Measurements from ENCODE around the gene JPT2.

JPT2 gene

DNA sequence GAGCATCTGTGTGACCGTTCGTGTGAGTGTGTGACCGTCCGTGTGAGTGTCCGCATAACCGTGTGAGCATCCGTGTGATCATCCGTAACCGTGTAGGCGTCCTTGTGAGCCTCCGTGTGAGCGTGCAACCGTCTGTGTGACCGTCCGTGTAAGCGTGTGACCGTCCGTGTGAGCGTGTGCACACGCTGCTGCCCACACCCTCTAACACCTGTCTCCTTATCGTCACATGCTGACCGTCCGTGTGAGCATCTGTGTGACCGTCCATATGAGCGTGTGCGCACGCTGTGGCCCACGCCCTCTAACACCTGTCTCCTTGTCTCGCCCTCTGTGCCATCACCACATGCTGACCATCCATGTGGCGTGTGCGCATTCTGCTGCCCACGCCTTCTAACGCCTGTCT lies 62.2 kb downstream of the JPT2 start:
- H3K9me3 Mint-ChIP-seq, result no peaks in the 10 kb centered on the region
- H3K4me1 Mint-ChIP-seq (ENCODE audit: low read depth), result no peaks in the 10 kb centered on the region
- peaks cover 21% of the 10 kb centered on the region for H3K36me3 Mint-ChIP-seq (ENCODE audit: low read depth)
- H3K27me3 Mint-ChIP-seq, result no peaks in the 10 kb centered on the region
- no peak for DNase-seq
- H3K27ac Mint-ChIP-seq, result no peak overlapping the region
- H3K4me3 Mint-ChIP-seq, result no peak overlapping the region

DNA sequence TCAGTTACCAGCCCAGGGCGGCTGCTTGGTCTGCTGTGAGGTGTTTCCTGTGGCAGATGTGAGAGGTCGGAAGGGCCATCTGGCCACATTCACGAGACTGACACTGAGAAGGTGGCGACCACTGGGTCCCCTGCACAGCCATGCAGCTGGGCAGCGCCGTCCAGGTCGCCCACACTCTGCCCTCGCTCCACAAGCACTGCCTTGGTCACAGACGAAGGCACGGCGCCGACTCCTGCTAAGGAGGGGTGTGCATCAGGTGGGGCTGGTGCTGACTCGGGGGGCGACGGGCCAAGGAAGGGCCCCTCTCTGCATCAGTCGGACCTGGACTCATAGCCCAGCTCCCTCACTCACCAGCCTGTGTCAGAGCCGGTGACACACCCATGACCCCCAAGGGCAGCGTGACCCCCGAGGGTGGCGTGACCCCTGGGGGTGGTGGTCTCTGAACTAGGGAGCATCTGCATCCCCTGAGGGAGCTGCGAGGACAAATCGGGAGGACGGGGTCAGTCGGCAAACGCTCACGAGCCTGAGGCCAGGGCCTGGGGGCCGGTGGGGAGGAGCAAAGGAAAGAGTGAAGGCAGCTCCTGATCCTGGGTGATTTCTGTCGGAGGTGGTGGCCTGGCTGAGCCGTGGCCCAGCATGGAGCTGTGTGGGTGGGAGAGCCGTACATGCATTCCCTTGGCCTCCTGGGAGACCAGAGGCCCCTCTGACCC lies 62.9 kb downstream of the JPT2 start:
- Mint-ChIP-seq H3K36me3 (ENCODE audit: low read depth) (peaks cover 28% of the 10 kb centered on the region), H3K4me3 (no peak overlapping the region), H3K9me3 (no peaks in the 10 kb centered on the region), H3K27me3 (no peaks in the 10 kb centered on the region), H3K4me1 (ENCODE audit: low read depth) (no peaks in the 10 kb centered on the region), H3K27ac (no peak overlapping the region)
- no peak for DNase-seq

- Mint-ChIP-seq H3K9me3 (no peaks in the 10 kb centered on the region), H3K4me1 (ENCODE audit: low read depth) (no peaks in the 10 kb centered on the region), H3K27ac (no peak overlapping the region), H3K27me3 (no peaks in the 10 kb centered on the region), H3K4me3 (no peak overlapping the region), H3K36me3 (ENCODE audit: low read depth) (peaks cover 33% of the 10 kb centered on the region)
- DNase-seq, result no peak
Measured at GRCh38 chr16:1741553-1742165, 63.6 kb downstream of the JPT2 start.

DNA sequence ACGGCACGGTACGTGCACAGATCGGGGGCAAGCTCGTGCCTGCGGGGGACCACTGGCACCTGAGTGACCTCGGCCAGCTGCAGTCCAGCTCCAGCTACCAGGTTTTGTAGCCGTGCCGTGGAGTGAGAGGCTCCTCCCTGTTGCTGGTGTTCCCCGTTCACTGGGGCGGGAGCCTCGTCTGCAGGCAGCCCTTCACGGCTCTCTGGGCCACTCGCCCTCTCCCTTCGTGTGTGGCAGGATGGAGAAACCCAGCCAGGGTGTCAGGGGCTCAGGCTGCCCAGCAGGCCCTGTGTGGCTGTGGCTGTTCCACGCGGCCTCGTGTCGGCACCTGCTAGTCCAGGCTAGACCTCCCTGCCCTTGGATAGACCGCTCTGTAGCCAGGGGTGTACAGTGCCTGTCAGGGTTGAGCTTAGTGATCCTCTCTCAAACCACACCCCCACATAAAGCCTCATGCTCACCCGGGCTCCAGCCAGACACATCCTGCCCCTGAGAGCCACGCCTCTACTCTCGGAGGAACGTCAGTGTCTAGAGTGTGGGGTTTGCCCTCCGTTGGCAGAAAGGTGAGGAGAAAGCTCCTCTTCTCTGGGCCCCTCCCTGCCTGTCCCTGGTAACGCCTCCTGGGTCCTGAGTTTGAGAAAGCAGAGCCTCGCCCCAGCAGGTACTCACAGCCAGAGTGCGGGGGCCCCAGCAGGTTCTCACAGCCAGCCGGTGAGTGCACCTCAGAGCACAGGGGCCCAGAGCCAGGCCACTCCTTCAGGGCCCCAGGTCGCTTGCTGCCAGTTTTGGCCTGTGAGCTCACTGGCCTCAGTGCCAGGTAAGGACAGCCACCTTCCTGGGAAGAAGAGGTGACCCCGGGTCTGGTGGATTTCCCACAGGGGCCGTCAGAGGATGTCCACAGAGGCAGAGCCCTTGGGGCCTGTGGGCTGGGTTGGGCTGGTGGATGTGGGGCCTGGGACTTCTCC lies 65.6 kb downstream of the JPT2 start:
- Mint-ChIP-seq H3K36me3 (ENCODE audit: low read depth) (peaks cover 50% of the 10 kb centered on the region), H3K9me3 (no peaks in the 10 kb centered on the region), H3K4me1 (ENCODE audit: low read depth) (no peaks in the 10 kb centered on the region), H3K27me3 (no peaks in the 10 kb centered on the region), H3K4me3 (no peak overlapping the region), H3K27ac (no peak overlapping the region)
- DNase-seq, result no peak

DNA sequence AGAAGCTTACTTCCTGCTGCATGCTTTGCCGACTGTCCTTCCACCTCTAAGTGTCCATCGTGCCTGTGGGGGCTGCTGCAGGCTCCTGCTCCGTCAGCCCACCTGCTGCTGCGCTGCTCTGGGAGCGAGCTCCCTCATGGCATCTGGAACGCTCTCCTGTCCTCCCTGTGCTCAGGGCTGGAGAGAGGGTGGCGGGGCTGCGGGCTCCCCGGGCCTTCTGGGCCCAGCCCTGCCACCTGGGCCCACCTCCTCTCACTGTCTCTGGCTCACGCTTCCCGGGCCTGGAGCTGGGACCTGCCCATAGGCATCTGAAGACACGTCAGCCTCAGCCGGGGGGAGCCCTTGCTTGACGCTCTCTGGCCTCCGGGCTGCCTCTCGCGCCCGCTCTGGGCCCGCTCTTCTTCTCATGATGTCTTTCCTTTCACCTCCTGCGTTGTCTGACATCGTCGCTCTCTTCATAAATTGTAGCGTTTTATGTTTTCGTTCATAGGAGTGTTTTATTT lies 66.3 kb downstream of the JPT2 start:
- no peak overlapping the region for H3K4me3 Mint-ChIP-seq
- no peaks in the 10 kb centered on the region for H3K27me3 Mint-ChIP-seq
- H3K9me3 Mint-ChIP-seq, result no peaks in the 10 kb centered on the region
- no peaks in the 10 kb centered on the region for H3K4me1 Mint-ChIP-seq (ENCODE audit: low read depth)
- peaks cover 57% of the 10 kb centered on the region for H3K36me3 Mint-ChIP-seq (ENCODE audit: low read depth)
- no peak for DNase-seq
- H3K27ac Mint-ChIP-seq, result no peak overlapping the region

DNA sequence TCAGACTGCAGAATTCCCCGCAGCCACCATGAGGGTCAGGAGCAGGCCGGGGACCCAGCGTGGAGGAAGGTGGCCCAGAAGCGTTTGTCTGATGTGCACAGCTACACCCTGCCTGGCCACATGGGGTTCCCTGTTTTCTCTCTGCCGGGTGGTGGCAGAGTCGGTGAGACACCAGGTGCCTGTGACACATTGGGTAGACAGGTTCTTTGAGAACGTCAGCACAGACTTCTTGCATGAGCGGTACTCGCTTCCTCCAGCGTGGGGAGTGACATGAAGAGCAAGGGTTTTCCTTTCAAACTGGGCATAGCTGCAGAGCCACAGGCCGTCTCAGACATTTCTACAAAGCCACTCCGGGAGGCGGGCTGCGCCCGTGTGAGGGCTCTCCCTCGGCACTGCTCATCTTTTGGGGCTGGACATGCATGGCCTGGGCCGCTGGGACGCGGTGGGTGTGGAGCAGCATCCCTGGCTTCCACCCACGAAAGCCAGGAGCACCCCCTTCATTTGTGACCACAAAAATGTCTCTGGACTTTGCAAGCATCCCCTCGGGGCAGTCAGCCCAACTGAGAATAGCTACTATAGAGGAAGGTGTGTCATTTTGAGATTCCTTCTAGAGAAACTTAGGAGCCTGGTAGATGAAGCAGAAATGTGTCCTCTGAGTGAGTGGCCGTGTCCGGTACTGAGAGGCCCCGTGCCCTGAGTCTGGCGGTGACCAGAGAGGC lies 67.3 kb downstream of the JPT2 start:
- no peaks in the 10 kb centered on the region for H3K4me1 Mint-ChIP-seq (ENCODE audit: low read depth)
- peaks cover 64% of the 10 kb centered on the region for H3K36me3 Mint-ChIP-seq (ENCODE audit: low read depth)
- H3K27me3 Mint-ChIP-seq, result no peaks in the 10 kb centered on the region
- no peak overlapping the region for H3K4me3 Mint-ChIP-seq
- no peaks in the 10 kb centered on the region for H3K9me3 Mint-ChIP-seq
- DNase-seq, result no peak
- H3K27ac Mint-ChIP-seq, result no peak overlapping the region

- no peaks in the 10 kb centered on the region for H3K27me3 Mint-ChIP-seq
- no peak overlapping the region for H3K4me3 Mint-ChIP-seq
- no peaks in the 10 kb centered on the region for H3K4me1 Mint-ChIP-seq (ENCODE audit: low read depth)
- no peak overlapping the region for H3K27ac Mint-ChIP-seq
- H3K9me3 Mint-ChIP-seq, result no peaks in the 10 kb centered on the region
- DNase-seq, result no peak
- peaks cover 71% of the 10 kb centered on the region for H3K36me3 Mint-ChIP-seq (ENCODE audit: low read depth)
Measured at GRCh38 chr16:1745900-1746692, 68.0 kb downstream of the JPT2 start.

GRCh38 chr16:1746693-1747195 lies 68.7 kb downstream of the JPT2 start:
- no peaks in the 10 kb centered on the region for H3K27me3 Mint-ChIP-seq
- H3K4me3 Mint-ChIP-seq, result no peak overlapping the region
- peaks cover 76% of the 10 kb centered on the region for H3K36me3 Mint-ChIP-seq (ENCODE audit: low read depth)
- no peaks in the 10 kb centered on the region for H3K9me3 Mint-ChIP-seq
- no peaks in the 10 kb centered on the region for H3K4me1 Mint-ChIP-seq (ENCODE audit: low read depth)
- no peak overlapping the region for H3K27ac Mint-ChIP-seq
- DNase-seq, result no peak

DNA sequence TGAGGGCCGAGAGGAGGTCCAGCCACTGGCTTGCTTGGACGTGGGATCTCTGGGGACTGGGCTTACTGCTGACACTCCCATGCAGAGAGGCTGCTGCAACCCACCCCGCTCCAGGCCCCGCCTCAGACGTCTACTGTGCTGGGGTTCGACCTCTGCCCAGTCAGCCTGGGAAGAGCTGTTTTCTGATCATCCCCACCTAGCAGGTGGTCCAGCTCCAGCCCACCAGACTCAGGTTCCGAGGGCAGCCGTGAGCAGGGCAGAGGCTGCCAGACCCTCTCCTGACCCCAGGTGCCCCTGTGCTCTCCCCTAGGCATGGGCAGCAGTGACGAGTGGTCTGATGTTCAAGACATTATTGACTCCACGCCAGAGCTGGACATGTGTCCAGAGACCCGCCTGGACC lies 69.9 kb downstream of the JPT2 start:
- H3K4me1 Mint-ChIP-seq (ENCODE audit: low read depth), result no peaks in the 10 kb centered on the region
- no peak for DNase-seq
- no peaks in the 10 kb centered on the region for H3K27me3 Mint-ChIP-seq
- H3K27ac Mint-ChIP-seq, result no peak overlapping the region
- no peak overlapping the region for H3K4me3 Mint-ChIP-seq
- H3K36me3 Mint-ChIP-seq (ENCODE audit: low read depth), result peaks cover 86% of the 10 kb centered on the region
- H3K9me3 Mint-ChIP-seq, result no peaks in the 10 kb centered on the region

DNA sequence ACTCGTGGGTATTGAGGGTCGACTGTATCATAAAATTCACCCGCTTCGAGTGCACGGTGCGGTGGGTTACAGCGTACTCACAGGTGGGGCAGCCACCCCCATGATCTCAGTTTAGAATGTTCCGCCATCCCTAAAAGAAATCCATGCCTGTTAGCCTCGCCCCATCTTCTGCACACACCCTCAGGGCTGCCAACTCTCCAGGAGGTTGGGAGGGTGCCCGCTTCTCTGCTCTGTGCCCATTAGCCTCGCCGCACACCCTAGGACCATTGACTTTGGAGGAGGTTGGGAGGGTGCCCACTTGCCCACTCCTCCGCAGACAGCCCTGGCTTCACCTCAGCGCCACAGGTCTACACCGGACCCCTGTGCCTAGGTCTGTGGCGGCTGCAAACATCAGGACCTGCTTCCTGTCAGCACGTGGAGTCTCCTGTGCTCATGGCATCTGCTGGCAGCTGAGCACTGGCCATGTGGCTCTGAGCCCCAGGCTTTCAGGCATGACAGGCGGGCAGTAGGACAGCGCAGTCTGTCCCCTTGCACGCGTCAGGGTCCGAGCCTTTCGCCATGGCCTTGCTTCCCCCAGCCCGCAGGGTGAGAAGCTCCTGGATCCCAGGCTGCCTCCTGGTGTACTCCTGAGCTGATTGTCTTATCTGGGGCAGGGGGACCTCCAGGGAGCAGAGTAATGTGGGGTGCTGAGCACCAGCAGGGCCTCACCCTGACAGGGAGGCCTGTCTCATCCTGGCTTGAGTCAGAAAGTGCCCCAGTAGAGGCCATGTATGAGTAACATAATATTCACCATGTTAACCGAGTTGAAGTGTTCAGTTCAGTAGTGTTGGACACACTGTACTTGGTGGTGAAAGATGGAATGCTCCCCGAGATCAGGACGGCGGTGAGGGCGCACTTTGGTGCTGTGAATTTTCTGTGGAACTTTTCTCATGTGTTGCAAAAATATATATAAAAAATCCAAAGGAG lies 71.4 kb downstream of the JPT2 start:
- H3K27ac Mint-ChIP-seq, result no peak overlapping the region
- peaks cover 84% of the 10 kb centered on the region for H3K36me3 Mint-ChIP-seq (ENCODE audit: low read depth)

More for the DNA sequence above, 71.4 kb downstream of the JPT2 start:
- no peak for DNase-seq
- Mint-ChIP-seq H3K27me3 (no peaks in the 10 kb centered on the region), H3K9me3 (no peaks in the 10 kb centered on the region), H3K4me1 (ENCODE audit: low read depth) (no peaks in the 10 kb centered on the region), H3K4me3 (no peak overlapping the region)

Measured in activated T-cell treated with anti-CD3 and anti-CD28 coated beads, Interleukin-2, amount 50 U/mL, for 24 hours (primary cell).